DMS153 treated with DMSO at 0.1 percent for 48 hours (cell line): Measurements from ENCODE around the gene PRL.

Source experiments
- DNase-seq: peaks from one replicate; lab custom pipeline; 2025; ENCODE audit not compliant: unreplicated experiment; lab: John Stamatoyannopoulos, UW

Gene PRL

GRCh38 chr6:22296936-22297335, at the start of gene PRL:
Gene PRL (minus strand): TSS chr6:22297036. CDS start chr6:22296982, 54 bp downstream.
- no peak for DNase-seq

GRCh38 chr6:22343864-22344263, 47.0 kb upstream of the PRL start:
- no peak for DNase-seq

- DNase-seq, result no peak
These were observed 37.9 kb upstream of the PRL start for GRCh38 chr6:22334778-22335177.

- no peak for DNase-seq
These were observed 37.0 kb upstream of the PRL start for GRCh38 chr6:22333802-22334201.

- DNase-seq, result no peak
These were observed 35.9 kb upstream of the PRL start for GRCh38 chr6:22332711-22333110.

GRCh38 chr6:22332216-22332615, 35.4 kb upstream of the PRL start:
- no peak for DNase-seq

GRCh38 chr6:22330941-22331340, 34.1 kb upstream of the PRL start:
- DNase-seq, result no peak

- DNase-seq, result no peak
These were observed 31.6 kb upstream of the PRL start for GRCh38 chr6:22328474-22328873.

GRCh38 chr6:22327881-22328280, 31.0 kb upstream of the PRL start:
- no peak for DNase-seq

- no peak for DNase-seq
These were observed 29.7 kb upstream of the PRL start for GRCh38 chr6:22326500-22326899.

- DNase-seq, result no peak
These were observed 28.6 kb upstream of the PRL start for GRCh38 chr6:22325481-22325880.

GRCh38 chr6:22323848-22324247, 27.0 kb upstream of the PRL start:
- no peak for DNase-seq

GRCh38 chr6:22322103-22323030, 25.5 kb upstream of the PRL start:
- no peak for DNase-seq

- DNase-seq, result no peak
These were observed 23.9 kb upstream of the PRL start for GRCh38 chr6:22320750-22321149.

- DNase-seq, result no peak
These were observed 21.6 kb upstream of the PRL start for GRCh38 chr6:22318404-22318803.

- DNase-seq, result no peak
These were observed 17.0 kb upstream of the PRL start for GRCh38 chr6:22313796-22314195.

GRCh38 chr6:22308939-22309338, 12.1 kb upstream of the PRL start:
- DNase-seq, result no peak

GRCh38 chr6:22306741-22307466, 10.1 kb upstream of the PRL start:
- DNase-seq, result no peak

- DNase-seq, result no peak
These were observed 6.0 kb upstream of the PRL start for GRCh38 chr6:22302838-22303237.

GRCh38 chr6:22300273-22300998, 3.6 kb upstream of the PRL start:
- no peak for DNase-seq

GRCh38 chr6:22298475-22298890, 1.6 kb upstream of the PRL start:
- DNase-seq, result no peak

- DNase-seq, result no peak
These were observed 769 bp downstream of the PRL start for GRCh38 chr6:22296067-22296466.
